Stimulated activated CD4-positive, alpha-beta T cell treated with anti-CD3 and anti-CD28 coated beads, Interleukin-4, amount 100 ng/mL, for 24 hours (primary cell): ENCODE results near the gene ACOT9.
"Not testable (repeated sequence)": the region's sequence is repeated elsewhere in the genome, so short reads cannot be mapped to it uniquely, and the experiment has no call there.

Source experiments
- DNase-seq: peaks from one replicate; pipeline ENCODE4 v3.0.0-alpha.2; 2020

ACOT9 gene

GRCh38 chrX:23765449-23765848 lies 22.4 kb upstream of the ACOT9 start:
- DNase-seq: no peak

DNA sequence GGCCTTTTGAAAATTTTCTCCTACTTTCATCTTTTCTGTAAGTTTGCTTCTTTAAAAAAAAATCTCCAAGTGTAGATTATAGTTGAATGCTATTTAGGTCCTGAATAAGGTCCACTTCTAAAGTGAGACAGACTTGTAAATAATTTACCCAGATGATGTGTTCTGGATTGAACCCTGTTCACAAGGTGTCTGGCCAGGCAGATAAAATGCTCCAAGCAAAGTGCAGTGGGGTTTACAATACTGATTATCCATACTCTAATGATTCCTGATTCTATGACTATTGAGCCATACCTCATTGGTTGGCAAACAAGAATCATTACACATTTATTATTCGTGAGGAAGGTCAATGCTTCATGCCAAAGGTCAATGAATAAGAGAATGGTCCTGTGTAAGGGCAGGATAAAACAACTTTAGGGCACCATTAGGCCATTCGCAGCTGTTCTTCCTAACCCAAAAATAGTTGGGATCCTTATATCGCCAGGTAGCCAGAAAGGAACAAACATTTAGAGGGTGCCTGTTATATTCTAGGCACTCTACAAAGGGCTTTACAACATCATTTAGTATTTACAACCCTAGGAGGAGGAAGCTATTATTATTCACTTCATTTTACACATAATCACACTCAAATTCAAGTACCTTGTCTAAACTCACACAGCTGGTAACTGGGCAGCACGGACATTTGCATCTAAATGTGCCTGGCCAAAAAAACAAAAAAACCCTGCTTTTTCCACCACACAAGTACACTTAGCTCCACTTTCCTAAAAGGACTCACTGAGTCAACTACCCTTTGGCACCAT lies 21.3 kb upstream of the ACOT9 start:
- DNase-seq: no peak

DNA sequence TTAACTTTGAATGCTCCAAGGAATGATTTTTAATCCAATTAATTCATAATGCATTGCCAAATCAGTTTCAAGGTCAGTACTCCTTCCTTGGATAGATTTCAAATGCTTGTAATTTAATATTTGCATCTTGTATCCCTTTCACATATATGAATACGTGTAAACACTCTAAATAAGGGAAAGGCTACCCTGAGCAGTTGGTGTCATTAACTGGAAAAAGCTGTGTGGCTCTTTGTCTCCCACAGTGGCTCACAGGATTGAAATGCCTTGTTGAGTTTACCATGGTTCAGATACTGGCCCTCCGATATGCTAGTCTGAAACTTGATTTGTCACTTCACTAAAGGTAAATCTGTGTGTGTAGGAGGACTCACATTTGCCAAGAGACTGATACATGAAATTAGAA lies 16.7 kb upstream of the ACOT9 start:
- DNase-seq: no peak

GRCh38 chrX:23756165-23756564 lies 13.1 kb upstream of the ACOT9 start:
- peak; percentile 65 for DNase-seq

DNA sequence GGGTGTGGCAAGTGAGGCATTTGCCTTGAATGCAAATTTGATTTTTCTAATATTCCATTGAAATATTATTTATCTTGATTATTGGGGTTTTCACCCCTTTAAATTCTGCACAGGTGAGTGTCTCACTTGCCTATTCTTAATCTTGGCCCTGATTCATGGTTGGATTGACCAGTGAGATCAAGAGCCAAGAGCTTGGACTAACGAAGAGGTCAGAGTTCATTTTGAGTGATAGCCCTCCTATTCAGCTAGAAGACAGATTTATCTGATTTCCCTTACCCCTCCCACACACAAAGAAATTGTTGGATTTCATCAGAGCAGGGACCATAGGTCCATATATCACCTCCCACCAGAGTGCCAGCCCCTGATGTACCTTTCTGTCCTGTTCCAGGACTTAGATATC lies 11.6 kb upstream of the ACOT9 start:
- DNase-seq: no peak

DNA sequence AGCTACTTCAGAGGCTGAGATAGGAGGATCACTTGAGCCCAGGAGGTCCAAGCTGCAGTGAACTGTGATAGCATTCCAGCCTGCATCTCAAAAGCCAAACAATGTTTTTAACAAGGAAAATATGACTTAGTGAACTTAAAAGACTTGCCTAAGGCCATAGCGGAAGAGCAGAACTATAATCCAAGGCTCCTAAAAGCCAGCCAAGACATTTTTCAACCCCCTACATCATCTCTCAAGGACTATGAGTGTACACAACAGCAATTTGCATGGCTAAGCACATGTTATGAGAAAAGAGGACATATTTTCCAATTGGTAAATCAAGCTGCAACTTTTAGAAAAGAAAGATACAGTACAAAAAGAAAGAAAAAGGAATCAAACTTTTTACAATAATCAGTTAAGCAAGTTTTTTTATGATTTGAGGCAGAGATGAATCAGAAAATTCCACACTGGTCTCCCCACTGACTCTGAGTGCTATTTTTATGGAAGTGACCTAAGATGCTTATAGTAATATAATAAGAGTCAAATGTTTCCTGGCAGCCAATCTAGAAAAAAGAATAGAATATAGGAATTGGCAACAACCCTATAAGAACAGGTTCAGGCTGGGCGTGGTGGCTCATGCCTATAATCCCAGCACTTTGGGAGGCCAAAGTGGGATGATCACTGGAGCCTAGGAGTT lies 9.8 kb upstream of the ACOT9 start:
- DNase-seq: no peak

GRCh38 chrX:23749576-23749975 lies 6.5 kb upstream of the ACOT9 start:
- DNase-seq: no peak

DNA sequence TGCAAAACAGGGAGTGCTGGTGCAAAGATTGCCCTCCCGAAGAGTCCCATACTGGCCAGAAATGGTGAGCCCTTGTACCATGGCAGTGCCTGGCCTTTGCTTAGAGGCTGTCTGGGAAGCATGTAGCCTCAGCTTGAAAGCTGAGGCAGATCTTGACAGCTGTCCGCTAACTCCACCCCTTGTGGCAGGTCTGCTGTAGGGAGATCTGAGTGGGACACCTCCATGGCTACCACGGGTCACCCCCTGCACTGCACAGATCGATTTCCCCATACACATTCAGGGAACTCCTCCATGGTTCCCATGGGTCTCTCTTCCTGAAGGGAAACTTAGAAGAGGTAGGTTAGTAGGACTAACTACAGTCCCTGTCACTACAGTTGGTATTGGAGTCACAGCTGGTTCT lies 6.1 kb upstream of the ACOT9 start:
- DNase-seq: no peak

DNA sequence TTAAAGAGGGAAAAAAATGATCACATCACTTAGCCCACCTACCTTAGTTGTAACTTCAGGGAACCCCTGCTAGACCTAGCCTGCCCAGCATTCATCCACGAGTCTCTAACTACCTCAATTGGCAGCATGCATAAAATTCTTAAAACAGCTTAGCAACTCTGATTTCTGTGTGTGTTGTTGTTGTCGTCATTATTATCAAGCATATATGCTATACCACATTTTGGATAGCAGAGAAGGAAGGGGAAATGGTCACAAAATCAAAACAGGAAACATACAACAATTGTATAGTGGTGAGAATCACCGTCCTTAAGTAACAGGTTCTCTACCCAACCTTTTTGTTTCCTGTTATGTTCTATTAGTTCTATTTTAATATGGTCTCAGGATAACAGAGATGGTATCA lies 2.7 kb upstream of the ACOT9 start:
- no peak for DNase-seq

DNA sequence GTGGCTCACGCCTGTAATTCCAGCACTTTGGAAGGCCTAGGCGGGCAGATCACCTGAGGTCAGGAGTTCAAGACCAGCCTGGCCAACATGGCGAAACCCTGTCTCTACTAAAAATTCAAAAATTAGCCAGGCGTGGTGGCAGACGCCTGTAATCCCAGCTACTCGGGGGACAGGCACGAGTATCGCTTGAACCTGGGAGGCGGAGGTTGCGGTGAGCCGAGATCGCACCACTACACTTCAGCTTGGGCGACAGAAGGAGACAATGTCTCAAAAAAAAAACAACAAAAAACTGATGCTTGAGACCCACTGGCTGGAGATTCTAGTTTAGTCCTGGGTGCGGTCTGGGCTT lies 521 bp upstream of the ACOT9 start:
- not testable (repeated sequence) for DNase-seq

DNA sequence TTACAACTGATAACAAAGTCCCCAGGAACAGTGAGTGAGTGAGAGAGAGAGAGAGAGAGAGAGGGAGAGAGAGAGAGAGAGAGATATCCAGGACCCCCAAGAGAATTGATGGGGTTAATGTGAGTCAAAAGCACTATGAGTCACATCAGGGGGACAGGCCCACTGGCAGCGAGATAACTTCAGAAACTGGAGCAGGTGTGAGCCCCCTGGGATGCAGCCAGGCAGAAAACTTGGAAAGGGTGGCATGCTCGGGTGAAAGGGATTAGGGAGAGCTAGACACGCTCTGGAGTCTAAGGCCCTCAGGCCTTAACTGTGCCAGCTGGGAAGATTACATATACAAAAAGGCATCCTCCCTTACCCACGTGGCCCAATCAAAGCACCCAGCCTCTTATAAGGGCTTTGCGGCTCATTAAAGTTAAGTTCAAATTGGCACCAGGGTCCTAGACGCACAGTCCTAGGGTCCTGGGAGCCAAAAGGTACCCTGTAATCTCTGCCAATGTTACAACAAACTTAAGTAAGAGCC lies 841 bp downstream of the ACOT9 start:
- DNase-seq: peak; percentile 3

DNA sequence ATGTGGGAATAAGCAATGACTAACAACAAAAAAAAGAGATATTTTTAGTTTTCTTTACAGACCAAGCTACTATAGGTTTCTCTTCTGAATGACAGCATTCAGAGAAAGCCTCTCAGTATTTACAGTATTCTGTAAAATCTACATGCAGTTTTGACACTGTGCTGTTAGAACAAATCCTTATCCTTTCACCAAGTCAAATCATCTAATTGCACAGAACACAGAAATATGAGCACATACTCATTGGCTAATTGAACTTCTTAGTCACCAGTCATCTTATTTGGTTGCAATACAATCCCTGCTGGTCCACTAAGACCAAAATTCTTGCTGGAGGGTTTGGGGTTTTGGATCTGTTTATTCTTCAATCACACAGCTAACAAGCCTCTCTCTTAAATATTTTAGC lies 5.7 kb downstream of the ACOT9 start:
- no peak for DNase-seq

DNA sequence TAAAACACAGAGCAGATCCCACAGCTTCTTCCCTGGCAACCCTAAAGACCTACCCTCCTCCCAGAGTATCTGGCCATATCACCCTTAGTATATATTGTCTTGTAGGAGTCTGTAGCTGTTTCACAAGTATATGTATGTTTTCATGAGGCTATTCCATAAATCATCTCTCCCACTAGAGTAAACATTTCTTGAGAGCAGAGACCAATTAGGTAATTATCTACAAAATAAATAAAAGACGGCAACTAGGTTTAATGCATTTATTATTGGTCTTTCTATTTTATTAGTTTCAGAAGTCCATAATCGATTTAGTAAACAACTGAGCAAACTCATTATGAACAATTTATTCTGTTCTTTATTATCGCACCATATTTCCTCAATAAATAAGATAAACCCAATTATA lies 7.0 kb downstream of the ACOT9 start:
- DNase-seq: no peak

- DNase-seq: no peak
Measured at GRCh38 chrX:23732704-23733103, 10.4 kb downstream of the ACOT9 start.

GRCh38 chrX:23731951-23732350 lies 11.1 kb downstream of the ACOT9 start:
- no peak for DNase-seq

DNA sequence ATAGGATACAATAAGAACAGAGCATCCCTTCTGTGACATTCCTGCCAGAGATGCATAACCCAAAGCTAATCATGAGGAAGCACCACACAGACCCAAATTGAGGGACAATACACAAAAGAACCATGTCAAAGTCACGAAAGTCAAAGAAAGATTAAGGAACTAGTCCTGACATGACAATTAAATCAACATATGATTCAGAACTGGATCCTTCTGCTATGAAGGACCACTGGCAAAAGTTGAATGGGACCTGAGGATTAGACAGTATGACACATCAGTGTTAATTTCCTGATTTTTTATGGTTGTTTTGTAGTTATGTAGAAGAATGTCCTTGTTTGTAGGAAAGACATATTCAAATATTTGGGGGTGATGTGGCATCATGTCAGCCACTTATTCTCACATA lies 13.9 kb downstream of the ACOT9 start:
- DNase-seq: no peak

DNA sequence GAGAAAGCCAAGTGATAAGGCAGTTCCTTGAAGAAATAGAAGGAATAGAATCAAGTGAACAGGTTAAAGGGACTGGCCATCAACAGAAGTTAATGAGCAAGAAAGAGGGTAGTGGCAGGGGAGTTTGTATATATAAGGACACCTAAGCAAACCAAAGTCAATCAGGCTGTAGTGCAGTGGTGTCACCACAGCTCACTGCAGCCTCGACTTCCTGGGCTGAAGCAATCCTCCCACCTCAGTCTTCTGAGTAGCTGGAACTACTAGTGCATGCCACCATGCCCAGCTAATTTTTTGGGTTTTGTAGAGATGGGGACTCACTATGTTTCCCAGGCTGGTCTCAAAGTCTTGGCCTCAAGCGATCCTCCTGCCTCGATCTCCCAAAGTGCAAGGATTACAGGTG lies 15.9 kb downstream of the ACOT9 start:
- DNase-seq: no peak

DNA sequence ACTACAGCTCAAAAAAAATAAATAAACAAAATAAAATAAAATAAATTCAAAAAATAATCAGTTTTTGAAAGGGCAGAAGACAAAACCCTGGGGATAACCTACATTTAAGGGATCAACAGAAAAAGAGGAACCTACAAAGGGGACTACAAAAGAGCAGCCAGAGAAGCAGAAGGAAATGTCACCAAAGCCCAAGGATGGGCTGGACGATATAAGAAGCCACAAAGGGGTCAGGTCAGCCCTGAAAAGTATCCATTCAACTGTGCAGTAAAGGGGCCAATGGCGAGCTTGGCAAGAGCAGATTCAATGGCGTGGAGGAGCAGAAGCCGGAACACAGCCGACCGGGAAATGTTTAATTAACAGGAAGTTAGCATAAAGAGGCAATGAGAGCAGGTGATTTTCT lies 16.9 kb downstream of the ACOT9 start:
- DNase-seq: no peak

DNA sequence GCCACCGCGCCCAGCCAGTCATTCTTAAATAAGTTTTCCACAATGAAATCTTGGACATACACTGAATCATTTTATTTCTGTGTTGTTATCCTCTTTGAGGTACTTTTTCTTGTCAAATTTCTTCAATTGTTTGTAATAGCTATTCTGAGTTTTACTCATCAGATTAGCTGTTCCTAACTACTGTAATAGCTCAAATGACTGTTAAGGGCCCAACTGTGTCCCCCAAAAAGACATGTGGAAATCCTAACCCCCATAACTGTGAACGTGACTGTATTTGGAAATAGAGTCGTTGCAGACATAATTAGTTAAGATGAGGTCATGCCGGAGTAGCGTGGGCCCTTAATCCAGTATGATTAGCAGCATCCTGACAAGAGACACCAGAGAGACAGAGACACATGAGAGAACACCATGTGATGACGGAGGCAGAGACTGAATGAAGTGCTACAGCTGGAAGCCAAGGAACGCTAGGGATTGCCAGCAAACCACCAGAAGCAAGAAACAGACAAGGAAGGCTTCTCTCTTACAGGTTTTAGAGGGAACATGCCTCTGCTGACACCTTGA lies 22.9 kb downstream of the ACOT9 start:
- DNase-seq: no peak

- DNase-seq: no peak
Measured at GRCh38 chrX:23705235-23705634, 37.8 kb downstream of the ACOT9 start.

GRCh38 chrX:23704673-23705206 lies 38.3 kb downstream of the ACOT9 start:
- DNase-seq: no peak

DNA sequence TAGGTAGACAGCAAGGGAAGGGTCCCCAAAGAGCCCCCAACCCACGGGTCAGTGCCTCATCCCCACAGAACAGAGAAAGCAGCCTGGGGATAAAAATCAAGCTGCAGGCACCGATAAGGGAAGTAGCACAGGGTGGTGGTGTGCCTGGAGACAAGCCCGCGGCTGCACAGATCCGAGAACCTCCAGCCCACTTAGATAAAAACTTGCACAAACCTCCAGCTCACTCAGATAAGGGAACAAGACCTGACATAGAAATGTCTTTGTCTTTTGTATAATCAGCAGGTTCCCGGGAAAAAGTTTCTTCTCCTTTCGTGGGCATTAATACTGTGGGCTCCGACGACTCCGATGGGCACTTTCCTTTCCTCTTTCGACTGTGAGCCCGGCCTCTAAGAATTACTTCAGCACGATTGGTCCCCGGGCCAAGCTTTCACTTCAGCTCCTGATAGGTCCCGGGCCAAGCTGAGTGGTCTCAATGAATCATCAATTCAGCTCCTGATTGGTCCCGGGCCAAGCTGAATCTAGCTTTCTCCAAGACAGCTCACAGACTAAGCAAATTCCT lies 43.4 kb downstream of the ACOT9 start:
- peak; percentile 5 for DNase-seq

GRCh38 chrX:23694606-23695005 lies 48.5 kb downstream of the ACOT9 start:
- DNase-seq: peak; percentile 31

DNA sequence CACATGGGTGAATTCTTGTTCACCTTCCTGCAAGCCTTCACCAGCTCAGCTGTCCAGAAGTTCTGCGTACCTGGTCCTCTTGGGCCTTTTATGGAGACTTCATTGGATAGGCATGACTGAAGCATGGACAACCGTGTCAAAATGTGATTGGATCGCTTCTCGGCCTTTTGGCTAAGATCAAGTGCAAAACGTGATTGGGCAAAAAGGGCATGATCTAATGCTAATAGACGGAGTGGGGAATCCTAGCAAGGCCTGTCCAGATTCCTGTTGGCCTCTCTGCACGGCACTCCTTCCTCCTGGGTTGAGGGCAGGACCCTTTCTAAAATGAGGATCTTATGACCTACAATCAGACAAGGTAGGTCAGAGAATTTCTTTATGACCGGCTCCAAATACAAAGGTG lies 50.9 kb downstream of the ACOT9 start:
- DNase-seq: no peak
